Testis (tissue), 3 donors: ENCODE measurements around the gene SPATA3. TPM values are rescaled to one million over a fixed set of nuclear protein-coding genes. Genes with fewer than 3 reads are reported as not detected.
"Not testable (repeated sequence)": the region's sequence is repeated elsewhere in the genome, so short reads cannot be mapped to it uniquely, and the experiment has no call there.

Experiments
- DNase-seq: peaks from one replicate; pipeline ENCODE4 v3.0.0-alpha.2; 2019
- H3K27ac ChIP-seq, 2 donors: fragments of 200-600 bp; sonication (generic); one replicate each; pipeline ENCODE4 v1.5.1; 2019
- H3K27me3 ChIP-seq: fragments of 200-600 bp; sonication (generic); one replicate; pipeline ENCODE4 v1.5.1; 2019
- H3K36me3 ChIP-seq: fragments of 200-600 bp; sonication (generic); one replicate; pipeline ENCODE4 v1.5.1; 2017; ENCODE audit warnings: low read depth; ENCODE audit errors: missing control alignments
- H3K4me1 ChIP-seq: fragments of 200-600 bp; sonication (generic); one replicate; pipeline ENCODE4 v1.5.1; 2019
- H3K4me3 ChIP-seq, 2 donors: fragments of 200-600 bp; sonication (generic); one replicate each; pipeline ENCODE4 v1.5.1; 2017 to 2019
- H3K9me3 ChIP-seq: fragments of 200-600 bp; sonication (generic); one replicate; pipeline ENCODE4 v1.5.1; 2017
- CTCF ChIP-seq, 3 experiments: fragments of 450-650 bp in 2 of 3; fragments of 200-600 bp in 1 of 3; sonication (generic) in 1 of 3; IDR thresholded peaks; one replicate each; pipeline ENCODE4 v1.5.1; 2016 to 2019; ENCODE audit warnings: antibody characterized with exemption in 3 of 3, mild to moderate bottlenecking in 2 of 3, moderate library complexity in 1 of 3
- POLR2A ChIP-seq: fragments of 450-650 bp; IDR thresholded peaks from one replicate; pipeline ENCODE4 v1.6.1; 2017; ENCODE audit warnings: antibody characterized with exemption, mild to moderate bottlenecking, moderate library complexity
- WGBS, 2 donors: methylation state at CpG; one replicate each; pipeline ENCODE4 v1.1.5; 2018; 5-methylcytosine and 5-hydroxymethylcytosine counted together
- intact Hi-C: fragments of 100-400 bp; cut with DNase I; formaldehyde crosslinking; loops from one replicate; pipeline ENCODE4 v1.15.1; 2023; ENCODE audit warnings: low total_unique reads
- polyA plus RNA-seq: library from polyadenylated mRNA; stranded (reverse); fragments of 350-450 nt; fragmentation: Illumina TruSeq; extraction: RNeasy Lipid Tissue Mini Kit (QIAGEN cat#74804); gene quantifications from one replicate; pipeline ENCODE4 v1.2.3, GENCODE V29; 2014; ENCODE audit warnings: low read depth, low replicate concordance; ENCODE audit not compliant: insufficient read depth
- total RNA-seq, 2 donors: library from RNA; depleted of rRNA; stranded (reverse); fragments of >200 nt; gene quantifications; one replicate each; pipeline ENCODE4 v1.2.3, GENCODE V29; 2016

Gene SPATA3
- total and polyA plus RNA-seq, 3 donors from 2014 or later = 18.6 to 211 (median 127) TPM

GRCh38 chr2:231003186-231003585 lies 7.3 kb downstream of the SPATA3 start:
- H3K9me3 ChIP-seq = no peaks in the 10 kb centered on the region
- H3K4me1 ChIP-seq = no peaks in the 10 kb centered on the region
- H3K4me3 ChIP-seq = no peak overlapping the region
- TF ChIP-seq CTCF (IDR thresholded peaks at IDR 0.05) (no peak), POLR2A (no peak)
- no peak for DNase-seq
- H3K27me3 ChIP-seq = no peaks in the 10 kb centered on the region
- no peak overlapping the region for H3K27ac ChIP-seq
- no peaks in the 10 kb centered on the region for H3K36me3 ChIP-seq
- intact Hi-C loops = no loop called here
- 80 to 94% methylated on average over 2 of the region's 2 CpGs for WGBS, 2 donors

- intact Hi-C loops, H3K4me3 ChIP-seq, DNase-seq, H3K4me1 ChIP-seq, H3K36me3 ChIP-seq, H3K27me3 ChIP-seq, H3K9me3 ChIP-seq, H3K27ac ChIP-seq: not testable (repeated sequence)
Measured at GRCh38 chr2:231004930-231005329, 9.0 kb downstream of the SPATA3 start.

GRCh38 chr2:231007286-231008098 lies 11.6 kb downstream of the SPATA3 start:
- intact Hi-C loops = no loop called here
- H3K4me1 ChIP-seq = no peaks in the 10 kb centered on the region
- TF ChIP-seq POLR2A (no peak), CTCF (IDR thresholded peaks at IDR 0.05) (no peak)
- 75 to 81% methylated on average over 10 of the region's 10 CpGs for WGBS, 2 donors
- H3K27ac ChIP-seq = no peak overlapping the region
- no peaks in the 10 kb centered on the region for H3K27me3 ChIP-seq
- DNase-seq = no peak
- no peaks in the 10 kb centered on the region for H3K36me3 ChIP-seq
- no peak overlapping the region for H3K4me3 ChIP-seq
- H3K9me3 ChIP-seq = no peaks in the 10 kb centered on the region

- Histone ChIP-seq H3K9me3 (no peaks in the 10 kb centered on the region), H3K4me1 (no peaks in the 10 kb centered on the region), H3K27me3 (no peaks in the 10 kb centered on the region), H3K36me3 (no peaks in the 10 kb centered on the region), H3K27ac (no peak overlapping the region), H3K4me3 (no peak overlapping the region)
- intact Hi-C loops = no loop called here
- no peak for DNase-seq
- WGBS, 2 donors = 85 to 89% methylated on average over 6 of the region's 6 CpGs
- no peak for TF ChIP-seq POLR2A
- TF ChIP-seq CTCF (IDR thresholded peaks at IDR 0.05) = no peak
Measured at GRCh38 chr2:231008131-231008530, 12.2 kb downstream of the SPATA3 start.

- H3K9me3 ChIP-seq = no peaks in the 10 kb centered on the region
- TF ChIP-seq CTCF (IDR thresholded peaks at IDR 0.05) = no peak
- no peaks in the 10 kb centered on the region for H3K27me3 ChIP-seq
- H3K4me3 ChIP-seq = no peak overlapping the region
- WGBS, 2 donors = 66 to 73% methylated on average over 8 to 14 of the region's 14 CpGs
- H3K27ac ChIP-seq = no peak overlapping the region
- DNase-seq = no peak
- H3K4me1 ChIP-seq = no peaks in the 10 kb centered on the region
- intact Hi-C loops = no loop called here
- H3K36me3 ChIP-seq = no peaks in the 10 kb centered on the region
Measured at GRCh38 chr2:231009236-231009919, 13.5 kb downstream of the SPATA3 start.
